Astrocyte (in vitro differentiated cells and primary cell): Measurements from ENCODE around the gene RFLNA. TPM values are rescaled to one million over a fixed set of nuclear protein-coding genes. Genes with fewer than 3 reads are reported as not detected.

ENCODE experiments used
- DNase-seq: peaks from one replicate; pipeline ENCODE4 v3.0.0-alpha.2; 2010; ENCODE audit warnings: low read depth
- FAIRE-seq: peaks from 2 replicates; lab custom pipeline; 2011; peaks lifted over from hg19 to GRCh38; lab: Jason Lieb, UNC
- H2AFZ ChIP-seq: 2 replicates; pipeline ENCODE4 v1.6.0; 2012; ENCODE audit warnings: low read depth, low read length, inconsistent platforms
- H3K27ac ChIP-seq: 2 replicates; pipeline ENCODE4 v1.5.1; 2011; ENCODE audit warnings: low read depth, low read length, inconsistent platforms
- H3K27me3 ChIP-seq: 2 replicates; pipeline ENCODE4 v1.6.0; 2011; ENCODE audit warnings: low read length, inconsistent platforms; ENCODE audit not compliant: insufficient read depth
- H3K36me3 ChIP-seq: 2 replicates; pipeline ENCODE4 v1.5.1; 2011; ENCODE audit warnings: low read length, inconsistent platforms; ENCODE audit not compliant: insufficient read depth
- H3K4me1 ChIP-seq: 2 replicates; pipeline ENCODE4 v1.5.1; 2011; ENCODE audit warnings: low read length, inconsistent platforms; ENCODE audit not compliant: insufficient read depth
- H3K4me2 ChIP-seq: 2 replicates; pipeline ENCODE4 v1.6.0; 2012; ENCODE audit warnings: low read length, inconsistent platforms
- H3K4me3 ChIP-seq: 2 replicates; pipeline ENCODE4 v1.5.1; 2011; ENCODE audit warnings: low read depth, mild to moderate bottlenecking, low read length, inconsistent platforms; ENCODE audit not compliant: insufficient read depth
- H3K79me2 ChIP-seq: 2 replicates; pipeline ENCODE4 v1.6.0; 2012; ENCODE audit warnings: mild to moderate bottlenecking, low read length, inconsistent platforms; ENCODE audit not compliant: insufficient read depth
- H3K9ac ChIP-seq: 2 replicates; pipeline ENCODE4 v1.6.0; 2012; ENCODE audit warnings: mild to moderate bottlenecking, low read length, inconsistent platforms
- H3K9me3 ChIP-seq: 2 replicates; pipeline ENCODE4 v1.5.1; 2012; ENCODE audit warnings: low read depth, mild to moderate bottlenecking, low read length, inconsistent platforms; ENCODE audit not compliant: insufficient read depth
- H4K20me1 ChIP-seq: 2 replicates; pipeline ENCODE4 v1.6.0; 2012; ENCODE audit warnings: low read length, inconsistent platforms; ENCODE audit not compliant: insufficient read depth
- H3K27ac Mint-ChIP-seq: one replicate; pipeline ENCODE4 v1.8.0; 2021; ENCODE audit warnings: mild to moderate bottlenecking, mixed read lengths; ENCODE audit not compliant: unreplicated experiment
- H3K27me3 Mint-ChIP-seq: one replicate; pipeline ENCODE4 v1.8.0; 2021; ENCODE audit warnings: low read depth, mixed read lengths; ENCODE audit not compliant: unreplicated experiment
- H3K36me3 Mint-ChIP-seq: one replicate; pipeline ENCODE4 v1.8.0; 2021; ENCODE audit warnings: low read depth, mixed read lengths; ENCODE audit not compliant: unreplicated experiment
- H3K4me1 Mint-ChIP-seq: one replicate; pipeline ENCODE4 v1.8.0; 2021; ENCODE audit warnings: low read depth, mixed read lengths; ENCODE audit not compliant: unreplicated experiment
- H3K4me3 Mint-ChIP-seq: one replicate; pipeline ENCODE4 v1.8.0; 2021; ENCODE audit warnings: mild to moderate bottlenecking, moderate library complexity, mixed read lengths; ENCODE audit not compliant: unreplicated experiment
- H3K9me3 Mint-ChIP-seq: one replicate; pipeline ENCODE4 v1.8.0; 2021; ENCODE audit warnings: mild to moderate bottlenecking, mixed read lengths; ENCODE audit not compliant: unreplicated experiment
- EZH2 ChIP-seq: IDR thresholded peaks from 2 replicates; pipeline ENCODE4 v1.6.1; 2012; ENCODE audit warnings: mild to moderate bottlenecking, low read length, inconsistent platforms; ENCODE audit not compliant: insufficient read depth
- total RNA-seq: library from RNA; stranded (reverse); gene quantifications from 2 replicates; pipeline ENCODE4 v1.2.1, GENCODE V29; 2021
- TF ChIP-seq, protein P1 (sequence below): IDR thresholded peaks from 2 replicates; pipeline ENCODE4 v1.5.1; 2011; ENCODE audit warnings: low read depth, mild to moderate bottlenecking, inconsistent platforms, low read length, moderate library complexity; ENCODE audit not compliant: insufficient read depth

RFLNA gene
- total RNA-seq, 1 donor from 2014 or later: 1.8 TPM

DNA sequence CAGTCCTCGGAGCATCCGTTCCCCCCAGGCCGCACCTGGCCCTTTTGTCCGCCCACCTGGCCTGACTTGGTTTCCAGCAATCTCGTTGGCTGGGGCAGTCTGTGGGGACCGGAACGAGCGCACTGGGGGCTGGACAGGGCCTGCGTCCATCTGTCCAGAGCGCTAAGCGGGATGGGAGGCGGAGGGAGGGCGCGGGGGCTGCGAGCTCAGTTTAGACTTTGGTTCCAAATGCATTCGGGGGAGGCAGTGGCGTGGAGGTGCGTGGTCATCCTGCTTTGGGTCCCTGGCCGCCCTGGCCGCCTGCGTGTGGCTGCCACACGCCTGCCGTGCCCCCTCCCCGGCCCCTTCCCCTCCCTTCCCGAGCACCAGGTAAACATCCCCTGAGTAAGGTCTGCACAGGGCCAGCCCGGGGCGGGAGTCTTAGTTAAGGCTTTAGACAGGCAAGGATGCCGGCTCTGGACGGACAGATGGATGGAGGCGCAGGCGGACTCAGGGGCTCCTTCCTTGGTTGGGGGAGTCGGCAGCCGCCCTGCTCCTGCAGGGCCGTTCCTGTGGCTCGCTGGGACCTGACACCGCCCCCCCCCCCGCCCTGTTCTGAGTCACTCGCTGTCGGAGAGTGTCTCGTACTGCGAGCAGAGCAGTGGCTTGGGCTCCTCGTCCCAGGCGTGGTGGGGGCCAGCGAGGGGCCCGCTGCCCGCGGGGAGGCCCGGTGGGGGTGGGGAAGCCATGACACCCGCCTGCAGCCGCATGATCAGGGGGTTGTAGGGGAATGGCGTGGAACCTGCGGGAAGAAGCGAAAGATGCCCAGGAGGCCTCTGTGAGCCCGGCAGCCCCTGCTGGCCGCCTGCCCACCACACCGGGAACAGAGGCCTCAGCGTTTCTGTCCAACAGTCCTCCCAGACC is 30.2 kb downstream of the RFLNA start:
- Mint-ChIP-seq H3K9me3 (peaks cover 14% of the 10 kb centered on the region), H3K4me1 (no peaks in the 10 kb centered on the region), H3K36me3 (peaks cover 39% of the 10 kb centered on the region), H3K27ac (peak overlapping the region; percentile 31), H3K27me3 (no peaks in the 10 kb centered on the region), H3K4me3 (no peak overlapping the region)
- no peak for FAIRE-seq
- H3K9me3 ChIP-seq: peaks cover 13% of the 10 kb centered on the region
- H2AFZ ChIP-seq: no peak overlapping the region
- no peaks in the 10 kb centered on the region for H3K79me2 ChIP-seq
- no peak overlapping the region for H3K4me2 ChIP-seq
- H3K27ac ChIP-seq: no peak overlapping the region
- peaks cover 39% of the 10 kb centered on the region for H3K36me3 ChIP-seq
- H3K4me3 ChIP-seq: no peak overlapping the region
- no peaks in the 10 kb centered on the region for H3K27me3 ChIP-seq
- TF ChIP-seq EZH2: no peak
- TF ChIP-seq, protein P1, sequence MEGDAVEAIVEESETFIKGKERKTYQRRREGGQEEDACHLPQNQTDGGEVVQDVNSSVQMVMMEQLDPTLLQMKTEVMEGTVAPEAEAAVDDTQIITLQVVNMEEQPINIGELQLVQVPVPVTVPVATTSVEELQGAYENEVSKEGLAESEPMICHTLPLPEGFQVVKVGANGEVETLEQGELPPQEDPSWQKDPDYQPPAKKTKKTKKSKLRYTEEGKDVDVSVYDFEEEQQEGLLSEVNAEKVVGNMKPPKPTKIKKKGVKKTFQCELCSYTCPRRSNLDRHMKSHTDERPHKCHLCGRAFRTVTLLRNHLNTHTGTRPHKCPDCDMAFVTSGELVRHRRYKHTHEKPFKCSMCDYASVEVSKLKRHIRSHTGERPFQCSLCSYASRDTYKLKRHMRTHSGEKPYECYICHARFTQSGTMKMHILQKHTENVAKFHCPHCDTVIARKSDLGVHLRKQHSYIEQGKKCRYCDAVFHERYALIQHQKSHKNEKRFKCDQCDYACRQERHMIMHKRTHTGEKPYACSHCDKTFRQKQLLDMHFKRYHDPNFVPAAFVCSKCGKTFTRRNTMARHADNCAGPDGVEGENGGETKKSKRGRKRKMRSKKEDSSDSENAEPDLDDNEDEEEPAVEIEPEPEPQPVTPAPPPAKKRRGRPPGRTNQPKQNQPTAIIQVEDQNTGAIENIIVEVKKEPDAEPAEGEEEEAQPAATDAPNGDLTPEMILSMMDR: no peak
- H4K20me1 ChIP-seq: peaks cover 72% of the 10 kb centered on the region
- no peaks in the 10 kb centered on the region for H3K4me1 ChIP-seq
- H3K9ac ChIP-seq: no peak overlapping the region
- DNase-seq: no peak

DNA sequence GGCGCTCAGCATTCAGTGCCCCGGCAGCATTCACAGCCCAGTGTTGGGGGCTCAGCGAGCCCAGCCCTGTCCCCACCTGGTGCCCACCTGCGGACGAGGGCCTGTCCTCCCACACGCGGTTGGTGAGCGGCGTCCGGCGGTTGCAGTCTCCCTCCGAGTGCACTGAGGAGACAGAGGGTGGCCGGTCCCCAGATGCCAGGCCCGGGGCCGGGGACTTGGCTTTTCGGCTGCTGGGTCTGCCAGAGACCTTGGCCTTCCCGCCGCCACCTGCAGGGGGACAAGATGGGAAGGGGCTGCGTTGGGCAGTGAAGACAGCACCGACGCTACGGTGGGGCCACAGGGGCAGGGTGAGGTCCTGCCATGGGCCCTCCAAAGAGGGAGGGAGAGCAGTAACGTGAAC is 31.2 kb downstream of the RFLNA start:
- H3K9ac ChIP-seq: no peak overlapping the region
- TF ChIP-seq EZH2: no peak
- TF ChIP-seq, protein P1: no peak
- H3K27me3 ChIP-seq: no peaks in the 10 kb centered on the region
- H3K9me3 ChIP-seq: peaks cover 13% of the 10 kb centered on the region
- H3K4me3 ChIP-seq: no peak overlapping the region
- H3K79me2 ChIP-seq: no peaks in the 10 kb centered on the region
- H3K4me3 Mint-ChIP-seq: no peak overlapping the region
- no peaks in the 10 kb centered on the region for H3K4me1 Mint-ChIP-seq
- FAIRE-seq (no peak), DNase-seq (no peak)
- peaks cover 44% of the 10 kb centered on the region for H3K36me3 ChIP-seq
- H3K27ac ChIP-seq: no peak overlapping the region
- H3K4me1 ChIP-seq: no peaks in the 10 kb centered on the region
- no peak overlapping the region for H3K4me2 ChIP-seq
- H3K27me3 Mint-ChIP-seq: no peaks in the 10 kb centered on the region
- H3K36me3 Mint-ChIP-seq: peaks cover 42% of the 10 kb centered on the region
- H3K9me3 Mint-ChIP-seq: peaks cover 14% of the 10 kb centered on the region
- H3K27ac Mint-ChIP-seq: no peak overlapping the region
- H4K20me1 ChIP-seq: peaks cover 73% of the 10 kb centered on the region
- H2AFZ ChIP-seq: no peak overlapping the region

DNA sequence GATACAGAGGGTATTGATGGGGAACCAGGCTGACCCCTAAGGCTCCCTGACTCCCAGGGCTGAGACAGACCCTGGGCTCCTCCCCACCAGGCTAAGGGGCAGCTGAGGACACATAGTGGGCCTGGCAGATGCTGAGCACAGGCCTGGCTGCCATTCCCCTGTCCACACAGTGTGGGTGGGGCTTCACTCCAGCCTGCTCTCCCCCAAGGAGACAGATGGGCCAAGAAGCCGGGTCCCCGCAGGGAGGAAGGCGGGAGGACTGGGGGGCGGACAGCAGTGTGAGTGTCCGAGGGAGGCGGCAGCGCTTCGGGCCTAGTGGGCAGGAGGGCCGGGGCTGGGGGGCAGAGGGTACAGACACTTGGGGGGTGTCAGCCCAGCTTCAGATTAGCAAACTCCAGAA is 32.0 kb downstream of the RFLNA start:
- Histone ChIP-seq H3K4me1 (no peaks in the 10 kb centered on the region), H3K27me3 (no peaks in the 10 kb centered on the region), H4K20me1 (peaks cover 73% of the 10 kb centered on the region), H3K4me3 (no peak overlapping the region), H3K9ac (no peak overlapping the region), H3K4me2 (no peak overlapping the region), H3K36me3 (peaks cover 48% of the 10 kb centered on the region), H2AFZ (no peak overlapping the region), H3K79me2 (no peaks in the 10 kb centered on the region), H3K9me3 (peaks cover 13% of the 10 kb centered on the region), H3K27ac (no peak overlapping the region)
- Mint-ChIP-seq H3K36me3 (peaks cover 42% of the 10 kb centered on the region), H3K4me1 (no peaks in the 10 kb centered on the region), H3K27me3 (no peaks in the 10 kb centered on the region), H3K27ac (no peak overlapping the region), H3K9me3 (peaks cover 14% of the 10 kb centered on the region), H3K4me3 (no peak overlapping the region)
- TF ChIP-seq, protein P1: no peak
- no peak for TF ChIP-seq EZH2
- DNase-seq (no peak), FAIRE-seq (no peak)
